Stimulated activated CD4-positive, alpha-beta T cell treated with anti-CD3 and anti-CD28 coated beads, Interleukin-2, amount 100 ng/mL, for 24 hours (primary cell): ENCODE results near the gene TRHDE.
"Not testable (repeated sequence)": the region's sequence is repeated elsewhere in the genome, so short reads cannot be mapped to it uniquely, and the experiment has no call there.

Experiments
- DNase-seq, 2 donors: peaks; one replicate each; pipeline ENCODE4 v3.0.0-alpha.2; 2020

TRHDE gene

GRCh38 chr12:72448089-72448488, 175.9 kb downstream of the TRHDE start:
- no peak for DNase-seq

- DNase-seq, result no peak
Measured at GRCh38 chr12:72448805-72449204, 176.6 kb downstream of the TRHDE start.

GRCh38 chr12:72453066-72453465, 180.9 kb downstream of the TRHDE start:
- no peak for DNase-seq

- DNase-seq, result no peak
Measured at GRCh38 chr12:72453550-72453949, 181.4 kb downstream of the TRHDE start.

- DNase-seq, result no peak
Measured at GRCh38 chr12:72464471-72464870, 192.3 kb downstream of the TRHDE start.

GRCh38 chr12:72465155-72465554, 193.0 kb downstream of the TRHDE start:
- no peak for DNase-seq

GRCh38 chr12:72465940-72466630, 193.9 kb downstream of the TRHDE start:
- DNase-seq, result no peak

GRCh38 chr12:72467985-72468384, 195.8 kb downstream of the TRHDE start:
- DNase-seq, result no peak

GRCh38 chr12:72468505-72468904, 196.3 kb downstream of the TRHDE start:
- DNase-seq, result no peak

- no peak for DNase-seq
Measured at GRCh38 chr12:72471806-72472205, 199.6 kb downstream of the TRHDE start.

- no peak for DNase-seq
Measured at GRCh38 chr12:72472350-72472749, 200.2 kb downstream of the TRHDE start.

- no peak for DNase-seq
Measured at GRCh38 chr12:72476301-72476700, 204.1 kb downstream of the TRHDE start.

- DNase-seq, result no peak
Measured at GRCh38 chr12:72485017-72485701, 213.0 kb downstream of the TRHDE start.

- DNase-seq, result no peak
Measured at GRCh38 chr12:72491426-72491825, 219.3 kb downstream of the TRHDE start.

- DNase-seq, result no peak
Measured at GRCh38 chr12:72493407-72493806, 221.2 kb downstream of the TRHDE start.

- no peak for DNase-seq
Measured at GRCh38 chr12:72498354-72498753, 226.2 kb downstream of the TRHDE start.

- DNase-seq, result no peak
Measured at GRCh38 chr12:72499244-72499643, 227.1 kb downstream of the TRHDE start.

GRCh38 chr12:72502546-72502945, 230.4 kb downstream of the TRHDE start:
- no peak for DNase-seq

GRCh38 chr12:72505227-72505626, 233.1 kb downstream of the TRHDE start:
- no peak for DNase-seq

- no peak for DNase-seq
Measured at GRCh38 chr12:72509891-72510290, 237.7 kb downstream of the TRHDE start.

GRCh38 chr12:72510772-72511171, 238.6 kb downstream of the TRHDE start:
- DNase-seq, result no peak

- DNase-seq, result no peak
Measured at GRCh38 chr12:72511498-72511897, 239.3 kb downstream of the TRHDE start.

- no peak for DNase-seq
Measured at GRCh38 chr12:72511906-72512305, 239.7 kb downstream of the TRHDE start.

- not testable (repeated sequence) for DNase-seq
Measured at GRCh38 chr12:72520044-72520678, 248.0 kb downstream of the TRHDE start.
